Keratinocyte (primary cell): ENCODE measurements around the gene MAB21L2.

ENCODE experiments used
- CTCF ChIP-seq, 3 experiments: IDR thresholded peaks in 1 of 3; conservative IDR thresholded peaks in 1 of 3; optimal IDR thresholded peaks in 1 of 3; 2 replicates in 2 of 3; 3 replicates in 1 of 3; pipeline versions ENCODE3 to v1.5.1; 2011; ENCODE audit warnings: low read length in 3 of 3, mild to moderate bottlenecking in 3 of 3, moderate library complexity in 2 of 3, control low read depth in 1 of 3, inconsistent platforms in 1 of 3; ENCODE audit not compliant: insufficient read depth in 2 of 3; ENCODE audit errors: extremely low read depth in 1 of 3
- EZH2 ChIP-seq: IDR thresholded peaks from one replicate; pipeline ENCODE4 v1.6.1; 2012; ENCODE audit warnings: inconsistent platforms, mild to moderate bottlenecking, low read length, moderate library complexity

- TF ChIP-seq EZH2 (no peak), CTCF (optimal IDR thresholded peaks at IDR 0.05 in 1 of 3, IDR thresholded peaks at IDR 0.05 in 1 of 3, conservative IDR thresholded peaks at IDR 0.05 in 1 of 3; ENCODE audit: extremely low read depth in 1 of 3, insufficient read depth in 2 of 3, low read length in 3 of 3) (no peak)
Observed at GRCh38 chr4:150589157-150589556, 7.2 kb downstream of the MAB21L2 start.
